Neuronal stem cell (in vitro differentiated cells): ENCODE measurements around the gene KIAA0930.

Experiments used
- DNase-seq: peaks from one replicate; pipeline ENCODE4 v3.0.0-alpha.2; 2013; ENCODE audit warnings: low spot score
- H2AFZ ChIP-seq: one replicate; pipeline ENCODE4 v1.6.1; 2013; ENCODE audit warnings: mild to moderate bottlenecking, low read length, inconsistent platforms
- H2AK5ac ChIP-seq: 2 replicates; pipeline ENCODE4 v1.6.1; 2013; ENCODE audit warnings: low read depth, mild to moderate bottlenecking, inconsistent platforms, low read length, moderate library complexity, mixed read lengths
- H2BK120ac ChIP-seq: 2 replicates; pipeline ENCODE4 v1.6.1; 2013; ENCODE audit warnings: low read depth, mild to moderate bottlenecking, inconsistent platforms, low read length, moderate library complexity, mixed read lengths
- H2BK12ac ChIP-seq: one replicate; pipeline ENCODE4 v1.6.1; 2013; ENCODE audit warnings: low read length, inconsistent platforms
- H2BK15ac ChIP-seq: 2 replicates; pipeline ENCODE4 v1.6.1; 2013; ENCODE audit warnings: mild to moderate bottlenecking, low read length, inconsistent platforms, mixed read lengths
- H2BK5ac ChIP-seq: one replicate; pipeline ENCODE4 v1.6.1; 2013; ENCODE audit warnings: inconsistent platforms, mild to moderate bottlenecking, low read length, moderate library complexity
- H3K14ac ChIP-seq: one replicate; pipeline ENCODE4 v1.6.1; 2013; ENCODE audit warnings: low read length, inconsistent platforms
- H3K18ac ChIP-seq: 2 replicates; pipeline ENCODE4 v1.6.1; 2013; ENCODE audit warnings: low read length, inconsistent platforms
- H3K23ac ChIP-seq: 2 replicates; pipeline ENCODE4 v1.6.1; 2013; ENCODE audit warnings: low read depth, mild to moderate bottlenecking, mixed read lengths, low read length, inconsistent platforms; ENCODE audit not compliant: poor library complexity
- H3K27ac ChIP-seq: replicated peaks from 3 replicates; pipeline ENCODE4 v1.5.1; 2013; ENCODE audit warnings: low read length, inconsistent platforms
- H3K27me3 ChIP-seq, 3 experiments: 2 replicates each; pipeline ENCODE4 v1.6.1; 2013; ENCODE audit warnings: low read length in 3 of 3, mild to moderate bottlenecking in 2 of 3, inconsistent platforms in 1 of 3, low read depth in 1 of 3, mixed read lengths in 1 of 3, moderate library complexity in 1 of 3; ENCODE audit not compliant: control insufficient read depth in 3 of 3, insufficient read depth in 3 of 3
- H3K36me3 ChIP-seq, 2 donors: replicated peaks in 1 of 2; 2 replicates each; pipeline ENCODE4 v1.6.1; 2013; ENCODE audit warnings: low read length in 2 of 2; ENCODE audit not compliant: control insufficient read depth in 2 of 2, insufficient read depth in 2 of 2
- H3K4ac ChIP-seq: 2 replicates; pipeline ENCODE4 v1.6.1; 2013; ENCODE audit warnings: inconsistent platforms, mild to moderate bottlenecking, low read length, moderate library complexity
- H3K4me1 ChIP-seq, 2 donors: 1 replicate in 1 of 2; 2 replicates in 1 of 2; pipeline ENCODE4 v1.6.1; 2013; ENCODE audit warnings: low read length in 2 of 2, low read depth in 1 of 2; ENCODE audit not compliant: control insufficient read depth in 2 of 2, insufficient read depth in 1 of 2
- H3K4me2 ChIP-seq: one replicate; pipeline ENCODE4 v1.6.1; 2013; ENCODE audit warnings: mild to moderate bottlenecking, low read length, inconsistent platforms; ENCODE audit not compliant: insufficient read depth, poor library complexity, severe bottlenecking
- H3K4me3 ChIP-seq, 2 donors: 2 replicates each; pipeline ENCODE4 v1.5.1; 2013; ENCODE audit warnings: low read length in 2 of 2, mild to moderate bottlenecking in 2 of 2, inconsistent platforms in 1 of 2, moderate library complexity in 1 of 2
- H3K79me1 ChIP-seq: one replicate; pipeline ENCODE4 v1.6.1; 2013; ENCODE audit warnings: low read depth, mild to moderate bottlenecking, inconsistent platforms, low read length, moderate library complexity
- H3K9ac ChIP-seq: one replicate; pipeline ENCODE4 v1.6.1; 2013; ENCODE audit warnings: mild to moderate bottlenecking, low read depth, low read length, inconsistent platforms; ENCODE audit not compliant: poor library complexity
- H3K9me3 ChIP-seq, 2 donors: replicated peaks in 1 of 2; 2 replicates each; pipeline versions ENCODE3 to v1.6.1; 2013; ENCODE audit warnings: low read length in 2 of 2, mild to moderate bottlenecking in 2 of 2, inconsistent platforms in 1 of 2, low read depth in 1 of 2, mixed read lengths in 1 of 2, moderate library complexity in 1 of 2; ENCODE audit not compliant: control insufficient read depth in 2 of 2, insufficient read depth in 1 of 2
- H4K8ac ChIP-seq: one replicate; pipeline ENCODE4 v1.6.1; 2013; ENCODE audit warnings: low read depth, mild to moderate bottlenecking, inconsistent platforms, low read length, moderate library complexity
- H4K91ac ChIP-seq: one replicate; pipeline ENCODE4 v1.6.1; 2013; ENCODE audit warnings: low read length, low read depth, mild to moderate bottlenecking, inconsistent platforms; ENCODE audit not compliant: poor library complexity
- WGBS, 2 donors: extraction: QIAGEN DNeasy Blood & Tissue Kit; methylation state at CpG; one replicate each; pipeline ENCODE4 v1.1.7; 2013; ENCODE audit warnings: missing lambda C conversion rate in 2 of 2, mixed read lengths in 1 of 2; ENCODE audit not compliant: insufficient read length in 2 of 2, insufficient replicate concordance in 1 of 2; ENCODE audit errors: extremely low coverage in 2 of 2; 5-methylcytosine and 5-hydroxymethylcytosine counted together

KIAA0930 gene

DNA sequence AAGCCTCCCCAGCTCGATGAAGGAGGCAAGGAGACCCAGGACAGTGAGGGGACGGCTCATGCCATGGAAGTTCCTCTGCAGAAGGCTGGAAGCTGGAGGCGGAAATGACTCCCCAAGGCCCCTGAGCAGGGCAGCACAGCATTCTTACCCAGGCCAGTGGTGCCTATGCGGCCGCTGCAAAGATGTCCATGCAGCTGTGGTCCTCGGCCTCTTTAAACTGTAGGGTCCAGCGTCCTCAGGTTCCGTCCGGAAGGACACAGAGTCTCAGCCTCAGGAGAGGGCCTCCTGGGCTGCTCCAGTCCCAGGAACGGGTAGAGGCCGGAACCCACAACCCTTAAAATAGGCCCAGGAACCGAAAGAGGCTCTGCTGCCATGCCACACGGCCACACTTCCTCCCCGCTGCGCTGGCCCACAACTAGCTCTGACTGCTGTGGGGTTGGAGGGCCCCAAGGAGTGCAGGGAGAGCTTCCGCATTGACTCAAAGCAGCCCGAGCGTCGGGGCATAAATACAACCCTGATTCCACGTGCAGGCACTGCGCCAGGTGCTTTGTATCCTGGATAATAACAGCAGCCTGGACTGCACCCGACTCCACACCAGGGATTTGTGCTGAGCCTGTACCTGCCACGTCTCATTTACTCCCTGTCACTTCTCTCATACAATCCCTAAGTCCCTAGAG lies 5.5 kb downstream of the KIAA0930 start:
- Histone ChIP-seq H4K8ac (no peak overlapping the region), H3K18ac (no peak overlapping the region), H3K36me3 (no peaks in the 10 kb centered on the region), H3K79me1 (peaks cover 20% of the 10 kb centered on the region), H3K23ac (no peak overlapping the region), H3K14ac (no peak overlapping the region), H3K4me3 (no peak overlapping the region), H2AFZ (no peak overlapping the region), H2BK12ac (peak overlapping the region; percentile 60), H2BK15ac (no peak overlapping the region), H3K9ac (peak overlapping the region; percentile 15), H3K4me1 (peaks cover 8 to 11% of the 10 kb centered on the region in 2 donors), H2BK120ac (no peak overlapping the region), H2AK5ac (no peak overlapping the region), H3K4ac (no peak overlapping the region), H3K4me2 (no peak overlapping the region), H3K27ac (no peak overlapping the region), H2BK5ac (no peak overlapping the region), H3K9me3 (no peaks in the 10 kb centered on the region), H4K91ac (no peak overlapping the region), H3K27me3 (peaks cover 0 to 3% (median 0%) of the 10 kb centered on the region in 3 experiments)
- no peak for DNase-seq
- WGBS, 2 donors, result no CpG with 5 or more reads among the region's 23 CpGs

DNA sequence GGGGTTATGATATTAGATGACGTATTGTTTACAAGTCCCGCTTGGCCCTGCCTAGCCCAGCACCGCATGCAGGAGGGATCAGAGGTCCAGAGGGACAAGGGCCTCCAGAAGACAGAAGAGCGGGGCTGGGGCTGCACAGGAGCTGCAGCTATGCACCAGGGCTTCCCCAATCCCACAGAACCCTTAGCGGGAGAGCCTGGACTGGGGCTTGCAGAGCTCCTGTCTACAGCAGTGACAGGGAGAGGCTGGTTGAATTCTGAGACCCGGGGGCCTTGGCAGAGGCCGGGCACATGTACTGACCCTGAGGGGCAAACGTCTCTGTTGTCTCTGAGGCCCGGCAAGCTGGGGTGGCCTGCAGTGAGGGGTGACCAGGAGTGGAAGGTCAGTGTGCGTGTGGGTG lies 6.9 kb downstream of the KIAA0930 start:
- Histone ChIP-seq H2BK15ac (no peak overlapping the region), H3K4me1 (peaks cover 2 to 5% of the 10 kb centered on the region in 2 donors), H3K14ac (peak overlapping the region; percentile 85), H2BK12ac (no peak overlapping the region), H4K91ac (peak overlapping the region; percentile 11), H2BK120ac (no peak overlapping the region), H3K4me3 (no peak overlapping the region), H3K36me3 (no peaks in the 10 kb centered on the region), H2BK5ac (peak overlapping the region; percentile 62), H3K18ac (no peak overlapping the region), H4K8ac (peak overlapping the region; percentile 17), H3K23ac (peak overlapping the region; percentile 25), H2AFZ (no peak overlapping the region), H3K79me1 (peaks cover 12% of the 10 kb centered on the region), H3K27me3 (no peaks in the 10 kb centered on the region), H3K9me3 (no peaks in the 10 kb centered on the region), H3K27ac (no peak overlapping the region), H3K4me2 (no peak overlapping the region), H3K4ac (no peak overlapping the region), H2AK5ac (no peak overlapping the region), H3K9ac (no peak overlapping the region)
- DNase-seq, result no peak
- no CpG with 5 or more reads among the region's 10 CpGs for WGBS, 2 donors

DNA sequence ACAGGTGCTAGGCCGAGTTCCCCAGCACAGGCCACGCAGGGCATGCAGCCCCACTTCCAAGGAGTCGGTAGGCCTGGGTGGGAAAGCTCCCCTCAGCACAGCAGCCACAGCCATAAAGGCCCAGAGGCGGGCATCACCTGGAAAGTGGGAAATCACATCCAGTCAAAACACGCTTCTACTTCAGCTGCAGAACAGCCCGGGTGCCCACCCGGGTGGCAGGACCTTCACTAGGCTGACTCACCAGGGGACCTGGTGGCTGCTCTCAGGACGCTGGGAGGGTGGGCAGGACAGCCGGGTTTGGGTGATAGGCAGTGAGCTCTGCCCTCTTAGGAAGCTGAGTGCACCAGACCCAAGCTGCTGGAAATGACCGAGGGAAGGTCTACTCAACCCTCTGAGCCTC lies 7.3 kb downstream of the KIAA0930 start:
- no peak for DNase-seq
- Histone ChIP-seq H3K9ac (no peak overlapping the region), H3K27ac (no peak overlapping the region), H3K18ac (no peak overlapping the region), H2BK12ac (no peak overlapping the region), H2AK5ac (no peak overlapping the region), H3K79me1 (peaks cover 12% of the 10 kb centered on the region), H4K91ac (peak overlapping the region; percentile 11), H2BK120ac (no peak overlapping the region), H2BK15ac (no peak overlapping the region), H3K4ac (peak overlapping the region; percentile 61), H3K27me3 (no peaks in the 10 kb centered on the region), H2AFZ (no peak overlapping the region), H3K23ac (peak overlapping the region; percentile 77), H4K8ac (peak overlapping the region; percentile 17), H3K14ac (peak overlapping the region; percentile 32), H3K36me3 (no peaks in the 10 kb centered on the region), H3K4me3 (no peak overlapping the region), H3K4me2 (no peak overlapping the region), H3K4me1 (peaks cover 2 to 5% of the 10 kb centered on the region in 2 donors), H2BK5ac (peak overlapping the region; percentile 62), H3K9me3 (no peaks in the 10 kb centered on the region)
- no CpG with 5 or more reads among the region's 10 CpGs for WGBS, 2 donors

DNA sequence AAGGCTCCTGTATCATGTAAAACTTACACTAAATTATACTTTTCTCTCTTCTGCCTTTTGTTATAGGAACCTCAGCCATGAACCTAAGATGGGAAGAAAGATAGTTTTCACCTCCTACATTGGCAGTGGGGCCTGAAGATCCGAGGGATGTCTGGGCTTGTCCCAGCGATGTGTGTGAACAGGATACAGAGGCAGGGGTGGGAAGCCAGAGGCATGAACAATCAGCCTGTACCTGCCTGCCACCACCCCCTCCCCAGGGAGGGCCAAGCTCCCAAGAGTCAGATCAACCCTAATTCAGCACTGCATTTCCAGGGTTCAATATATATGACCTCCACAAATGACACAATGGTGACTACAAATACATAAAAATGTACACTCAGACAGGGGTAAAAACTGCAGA lies 9.4 kb downstream of the KIAA0930 start:
- H3K4me3 ChIP-seq, result no peak overlapping the region
- no peak overlapping the region for H4K91ac ChIP-seq
- H2AK5ac ChIP-seq, result no peak overlapping the region
- no peak overlapping the region for H2BK12ac ChIP-seq
- H3K4me1 ChIP-seq, result peaks cover 0 to 4% of the 10 kb centered on the region in 2 donors
- no CpG with 5 or more reads among the region's 2 CpGs for WGBS, 2 donors
- no peak overlapping the region for H2AFZ ChIP-seq
- no peaks in the 10 kb centered on the region for H3K27me3 ChIP-seq
- H3K18ac ChIP-seq, result no peak overlapping the region
- no peak overlapping the region for H3K4ac ChIP-seq
- no peak overlapping the region for H4K8ac ChIP-seq
- no peak overlapping the region for H3K27ac ChIP-seq
- no peak overlapping the region for H2BK120ac ChIP-seq
- no peaks in the 10 kb centered on the region for H3K36me3 ChIP-seq
- no peak overlapping the region for H3K9ac ChIP-seq
- peaks cover 14% of the 10 kb centered on the region for H3K79me1 ChIP-seq
- no peak overlapping the region for H2BK5ac ChIP-seq
- H3K9me3 ChIP-seq, result no peaks in the 10 kb centered on the region
- H2BK15ac ChIP-seq, result no peak overlapping the region
- no peak overlapping the region for H3K4me2 ChIP-seq
- H3K14ac ChIP-seq, result no peak overlapping the region
- DNase-seq, result no peak
- peak overlapping the region; percentile 80 for H3K23ac ChIP-seq
